Thyroid gland (tissue), 4 donors: ENCODE results near the gene GALNT5. TPM values are rescaled to one million over a fixed set of nuclear protein-coding genes. Genes with fewer than 3 reads are reported as not detected.

Experiments
- DNase-seq, 2 donors: peaks; one replicate each; pipeline ENCODE4 v3.0.0-alpha.2; 2019
- H3K27ac ChIP-seq, 3 donors: fragments of 200-600 bp; sonication (generic); 1 replicate in 2 of 3; 2 replicates in 1 of 3; pipeline ENCODE4 v1.5.1; 2016 to 2019; ENCODE audit warnings: mild to moderate bottlenecking in 1 of 3, moderate library complexity in 1 of 3
- H3K27me3 ChIP-seq: fragments of 200-600 bp; sonication (generic); one replicate; pipeline ENCODE4 v1.5.1; 2019
- H3K36me3 ChIP-seq, 2 donors: fragments of 200-600 bp; sonication (generic); one replicate each; pipeline ENCODE4 v1.5.1; 2016 to 2019
- H3K4me1 ChIP-seq, 2 donors: fragments of 200-600 bp; sonication (generic); one replicate each; pipeline ENCODE4 v1.5.1; 2017 to 2019
- H3K4me3 ChIP-seq, 3 donors: fragments of 200-600 bp; sonication (generic); replicated peaks in 1 of 3; 1 replicate in 2 of 3; 2 replicates in 1 of 3; pipeline ENCODE4 v1.5.1; 2016; ENCODE audit warnings: mild to moderate bottlenecking in 1 of 3
- H3K9me3 ChIP-seq: fragments of 200-600 bp; sonication (generic); one replicate; pipeline ENCODE4 v1.5.1; 2017
- CTCF ChIP-seq, 6 experiments: fragments of 200-600 bp in 3 of 6; fragments of 450-650 bp in 3 of 6; sonication (generic) in 3 of 6; IDR thresholded peaks; one replicate each; pipeline ENCODE4 v1.5.1; 2016 to 2019; ENCODE audit warnings: antibody characterized with exemption in 6 of 6, mild to moderate bottlenecking in 2 of 6, inconsistent platforms in 1 of 6, moderate library complexity in 1 of 6
- POLR2A ChIP-seq, 2 donors: fragments of 450-650 bp; IDR thresholded peaks; one replicate each; pipeline ENCODE4 v1.6.1; 2017; ENCODE audit warnings: antibody characterized with exemption in 2 of 2, mild to moderate bottlenecking in 2 of 2, moderate library complexity in 1 of 2
- WGBS, 2 donors: methylation state at CpG; one replicate each; pipeline ENCODE4 v1.1.5; 2017; 5-methylcytosine and 5-hydroxymethylcytosine counted together
- intact Hi-C: fragments of 100-400 bp; cut with DNase I; formaldehyde crosslinking; loops from one replicate; pipeline ENCODE4 v1.15.1; 2023
- total RNA-seq, 4 donors: library from RNA; depleted of rRNA; stranded (reverse); fragments of >200 nt; gene quantifications; one replicate each; pipeline ENCODE4 v1.2.3, GENCODE V29; 2016

GALNT5 gene
- total RNA-seq, 4 donors from 2014 or later, result 0.13 to 0.49 TPM; not detected in 2

GRCh38 chr2:157327200-157327599 lies 69.7 kb downstream of the GALNT5 start:
- no peak overlapping the region for H3K27ac ChIP-seq
- intact Hi-C loops, result no loop called here
- H3K27me3 ChIP-seq, result no peaks in the 10 kb centered on the region
- H3K4me3 ChIP-seq, result no peak overlapping the region
- WGBS, 2 donors, result 84 to 85% methylated on average over 3 of the region's 3 CpGs
- no peak for DNase-seq
- TF ChIP-seq CTCF (IDR thresholded peaks at IDR 0.05) (no peak), POLR2A (IDR thresholded peaks at IDR 0.05) (no peak)
- no peaks in the 10 kb centered on the region for H3K9me3 ChIP-seq
- H3K4me1 ChIP-seq, result no peaks in the 10 kb centered on the region
- no peaks in the 10 kb centered on the region for H3K36me3 ChIP-seq

- no peaks in the 10 kb centered on the region for H3K36me3 ChIP-seq
- intact Hi-C loops, result no loop called here
- H3K4me3 ChIP-seq, result no peak overlapping the region
- TF ChIP-seq CTCF (IDR thresholded peaks at IDR 0.05) (peak; percentile 51 to 90 (median 64)), POLR2A (IDR thresholded peaks at IDR 0.05) (no peak)
- H3K27me3 ChIP-seq, result no peaks in the 10 kb centered on the region
- H3K9me3 ChIP-seq, result no peaks in the 10 kb centered on the region
- peak; percentile 64 to 76 for DNase-seq
- no peak overlapping the region for H3K27ac ChIP-seq
- no peaks in the 10 kb centered on the region for H3K4me1 ChIP-seq
- WGBS, 2 donors, result 44 to 51% methylated on average over 11 of the region's 11 CpGs
Observed at GRCh38 chr2:157327621-157328500, 70.4 kb downstream of the GALNT5 start.

- intact Hi-C loops, result no loop called here
- no peak overlapping the region for H3K27ac ChIP-seq
- no peaks in the 10 kb centered on the region for H3K4me1 ChIP-seq
- TF ChIP-seq CTCF (IDR thresholded peaks at IDR 0.05) (no peak), POLR2A (IDR thresholded peaks at IDR 0.05) (no peak)
- WGBS, 2 donors, result 71 to 79% methylated on average over 9 of the region's 9 CpGs
- no peak overlapping the region for H3K4me3 ChIP-seq
- peak; percentile 2 to 10 for DNase-seq
- H3K36me3 ChIP-seq, result no peaks in the 10 kb centered on the region
- no peaks in the 10 kb centered on the region for H3K9me3 ChIP-seq
- no peaks in the 10 kb centered on the region for H3K27me3 ChIP-seq
Observed at GRCh38 chr2:157329524-157329923, 72.0 kb downstream of the GALNT5 start.

- WGBS, 2 donors, result 89 to 95% methylated on average over 2 of the region's 2 CpGs
Observed at GRCh38 chr2:157333304-157334047, 76.0 kb downstream of the GALNT5 start.

More at GRCh38 chr2:157333304-157334047, 76.0 kb downstream of the GALNT5 start:
- Histone ChIP-seq H3K4me1 (no peaks in the 10 kb centered on the region), H3K36me3 (no peaks in the 10 kb centered on the region), H3K9me3 (no peaks in the 10 kb centered on the region), H3K27me3 (no peaks in the 10 kb centered on the region), H3K4me3 (no peak overlapping the region), H3K27ac (no peak overlapping the region)
- TF ChIP-seq CTCF (IDR thresholded peaks at IDR 0.05) (no peak), POLR2A (IDR thresholded peaks at IDR 0.05) (no peak)
- intact Hi-C loops, result no loop called here
- DNase-seq, result no peak
